Activated naive CD8-positive, alpha-beta T cell treated with anti-CD3 and anti-CD28 coated beads, Interleukin-2, amount 50 U/mL, for 24 hours (primary cell): Measurements from ENCODE around the gene CPLANE2.
"Not testable (repeated sequence)": the region's sequence is repeated elsewhere in the genome, so short reads cannot be mapped to it uniquely, and the experiment has no call there.

Experiments used
- ATAC-seq: fragments of 150-1000 bp; cut with Tn5 transposase; one replicate; pipeline ENCODE4 v1.10.0; 2021
- DNase-seq: peaks from one replicate; pipeline ENCODE4 v3.0.0; 2021
- H3K27ac Mint-ChIP-seq: one replicate; pipeline ENCODE4 v1.8.0; 2021; ENCODE audit warnings: mild to moderate bottlenecking, mixed read lengths
- H3K27me3 Mint-ChIP-seq: one replicate; pipeline ENCODE4 v1.8.0; 2021; ENCODE audit warnings: mixed read lengths
- H3K36me3 Mint-ChIP-seq: one replicate; pipeline ENCODE4 v1.8.0; 2021; ENCODE audit warnings: low read depth, mixed read lengths
- H3K4me1 Mint-ChIP-seq: one replicate; pipeline ENCODE4 v1.8.0; 2021; ENCODE audit warnings: mixed read lengths
- H3K4me3 Mint-ChIP-seq: one replicate; pipeline ENCODE4 v1.8.0; 2021; ENCODE audit warnings: mild to moderate bottlenecking, moderate library complexity, mixed read lengths
- H3K9me3 Mint-ChIP-seq: one replicate; pipeline ENCODE4 v1.8.0; 2021; ENCODE audit warnings: mixed read lengths

The CPLANE2 gene

GRCh38 chr1:16226490-16227179 is 10.3 kb downstream of the CPLANE2 start:
- H3K36me3 Mint-ChIP-seq, result no peaks in the 10 kb centered on the region
- H3K27ac Mint-ChIP-seq, result no peak overlapping the region
- no peak for ATAC-seq
- DNase-seq, result no peak
- H3K27me3 Mint-ChIP-seq, result peaks cover 38% of the 10 kb centered on the region
- peaks cover 10% of the 10 kb centered on the region for H3K4me1 Mint-ChIP-seq
- no peaks in the 10 kb centered on the region for H3K9me3 Mint-ChIP-seq
- no peak overlapping the region for H3K4me3 Mint-ChIP-seq

GRCh38 chr1:16226129-16226489 is 10.9 kb downstream of the CPLANE2 start:
- Mint-ChIP-seq H3K27ac (no peak overlapping the region), H3K4me3 (no peak overlapping the region)

GRCh38 chr1:16224472-16224871 is 12.5 kb downstream of the CPLANE2 start:
- no peaks in the 10 kb centered on the region for H3K36me3 Mint-ChIP-seq
- H3K4me3 Mint-ChIP-seq, result no peak overlapping the region
- ATAC-seq (no peak), DNase-seq (no peak)
- no peaks in the 10 kb centered on the region for H3K9me3 Mint-ChIP-seq
- H3K4me1 Mint-ChIP-seq, result peaks cover 10% of the 10 kb centered on the region
- H3K27ac Mint-ChIP-seq, result no peak overlapping the region
- H3K27me3 Mint-ChIP-seq, result peaks cover 41% of the 10 kb centered on the region

More at GRCh38 chr1:16226129-16226489, 10.9 kb downstream of the CPLANE2 start:
- Mint-ChIP-seq H3K36me3 (no peaks in the 10 kb centered on the region), H3K4me1 (peaks cover 10% of the 10 kb centered on the region), H3K27me3 (peaks cover 41% of the 10 kb centered on the region), H3K9me3 (no peaks in the 10 kb centered on the region)
- DNase-seq, result no peak
- no peak for ATAC-seq

GRCh38 chr1:16222716-16223115 is 14.3 kb downstream of the CPLANE2 start:
- ATAC-seq, H3K9me3 Mint-ChIP-seq, H3K4me1 Mint-ChIP-seq, H3K27ac Mint-ChIP-seq, H3K4me3 Mint-ChIP-seq, DNase-seq, H3K36me3 Mint-ChIP-seq: not testable (repeated sequence)
- peaks cover 27% of the 10 kb centered on the region for H3K27me3 Mint-ChIP-seq

GRCh38 chr1:16221499-16221898 is 15.5 kb downstream of the CPLANE2 start:
- Mint-ChIP-seq H3K4me3 (no peak overlapping the region), H3K27ac (no peak overlapping the region), H3K4me1 (peaks cover 10% of the 10 kb centered on the region), H3K27me3 (peaks cover 18% of the 10 kb centered on the region), H3K36me3 (no peaks in the 10 kb centered on the region), H3K9me3 (no peaks in the 10 kb centered on the region)
- no peak for ATAC-seq
- no peak for DNase-seq

GRCh38 chr1:16219968-16220500 is 16.9 kb downstream of the CPLANE2 start:
- DNase-seq, result no peak
- no peak overlapping the region for H3K4me3 Mint-ChIP-seq

GRCh38 chr1:16218674-16219071 is 18.3 kb downstream of the CPLANE2 start:
- no peak for DNase-seq
- no peak for ATAC-seq
- Mint-ChIP-seq H3K4me3 (no peak overlapping the region), H3K4me1 (peaks cover 15% of the 10 kb centered on the region), H3K27ac (no peak overlapping the region), H3K36me3 (no peaks in the 10 kb centered on the region), H3K9me3 (no peaks in the 10 kb centered on the region), H3K27me3 (peaks cover 4% of the 10 kb centered on the region)

More at GRCh38 chr1:16219968-16220500, 16.9 kb downstream of the CPLANE2 start:
- H3K36me3 Mint-ChIP-seq, result no peaks in the 10 kb centered on the region
- ATAC-seq, result no peak
- no peak overlapping the region for H3K27ac Mint-ChIP-seq
- H3K4me1 Mint-ChIP-seq, result peaks cover 15% of the 10 kb centered on the region
- H3K27me3 Mint-ChIP-seq, result peaks cover 9% of the 10 kb centered on the region
- no peaks in the 10 kb centered on the region for H3K9me3 Mint-ChIP-seq

- Mint-ChIP-seq H3K9me3 (no peaks in the 10 kb centered on the region), H3K4me3 (no peak overlapping the region), H3K27ac (no peak overlapping the region), H3K36me3 (no peaks in the 10 kb centered on the region), H3K27me3 (peaks cover 4% of the 10 kb centered on the region), H3K4me1 (peaks cover 15% of the 10 kb centered on the region)
- DNase-seq, result no peak
- no peak for ATAC-seq
Observed at GRCh38 chr1:16218014-16218673, 18.8 kb downstream of the CPLANE2 start.

GRCh38 chr1:16217061-16217785 is 19.8 kb downstream of the CPLANE2 start:
- DNase-seq, result peak; percentile 95
- Mint-ChIP-seq H3K27ac (no peak overlapping the region), H3K9me3 (no peaks in the 10 kb centered on the region), H3K4me3 (peak overlapping the region; percentile 79), H3K36me3 (no peaks in the 10 kb centered on the region), H3K27me3 (peaks cover 4% of the 10 kb centered on the region), H3K4me1 (peaks cover 15% of the 10 kb centered on the region)
- peak; percentile 97 for ATAC-seq

GRCh38 chr1:16215882-16216753 is 20.9 kb downstream of the CPLANE2 start:
- Mint-ChIP-seq H3K9me3 (no peaks in the 10 kb centered on the region), H3K4me3 (peak overlapping the region; percentile 79), H3K36me3 (no peaks in the 10 kb centered on the region), H3K27me3 (no peaks in the 10 kb centered on the region), H3K4me1 (peaks cover 15% of the 10 kb centered on the region), H3K27ac (no peak overlapping the region)
- DNase-seq (peak; percentile 75), ATAC-seq (peak; percentile 44)

GRCh38 chr1:16215240-16215639 is 21.7 kb downstream of the CPLANE2 start:
- H3K27ac Mint-ChIP-seq, H3K9me3 Mint-ChIP-seq, H3K27me3 Mint-ChIP-seq, DNase-seq, H3K36me3 Mint-ChIP-seq, ATAC-seq, H3K4me3 Mint-ChIP-seq: not testable (repeated sequence)
- peaks cover 15% of the 10 kb centered on the region for H3K4me1 Mint-ChIP-seq

GRCh38 chr1:16213544-16213943 is 23.4 kb downstream of the CPLANE2 start:
- not testable (repeated sequence) for H3K27me3 Mint-ChIP-seq

GRCh38 chr1:16213013-16213412 is 24.0 kb downstream of the CPLANE2 start:
- DNase-seq (no peak), ATAC-seq (no peak)
- H3K9me3 Mint-ChIP-seq, result no peaks in the 10 kb centered on the region
- no peak overlapping the region for H3K27ac Mint-ChIP-seq
- peaks cover 15% of the 10 kb centered on the region for H3K4me1 Mint-ChIP-seq
- H3K4me3 Mint-ChIP-seq, result no peak overlapping the region
- H3K27me3 Mint-ChIP-seq, result no peaks in the 10 kb centered on the region
- no peaks in the 10 kb centered on the region for H3K36me3 Mint-ChIP-seq

More at GRCh38 chr1:16213544-16213943, 23.4 kb downstream of the CPLANE2 start:
- H3K36me3 Mint-ChIP-seq, ATAC-seq, DNase-seq, H3K9me3 Mint-ChIP-seq, H3K27ac Mint-ChIP-seq, H3K4me3 Mint-ChIP-seq: not testable (repeated sequence)
- H3K4me1 Mint-ChIP-seq, result peaks cover 15% of the 10 kb centered on the region
